Measurements from ENCODE around the gene KIF6.

The KIF6 gene

GRCh38 chr6:39281312-39281980 lies 443.8 kb downstream of the KIF6 start:
- no peak for DNase-seq (ENCODE audit: low spot score)

DNA sequence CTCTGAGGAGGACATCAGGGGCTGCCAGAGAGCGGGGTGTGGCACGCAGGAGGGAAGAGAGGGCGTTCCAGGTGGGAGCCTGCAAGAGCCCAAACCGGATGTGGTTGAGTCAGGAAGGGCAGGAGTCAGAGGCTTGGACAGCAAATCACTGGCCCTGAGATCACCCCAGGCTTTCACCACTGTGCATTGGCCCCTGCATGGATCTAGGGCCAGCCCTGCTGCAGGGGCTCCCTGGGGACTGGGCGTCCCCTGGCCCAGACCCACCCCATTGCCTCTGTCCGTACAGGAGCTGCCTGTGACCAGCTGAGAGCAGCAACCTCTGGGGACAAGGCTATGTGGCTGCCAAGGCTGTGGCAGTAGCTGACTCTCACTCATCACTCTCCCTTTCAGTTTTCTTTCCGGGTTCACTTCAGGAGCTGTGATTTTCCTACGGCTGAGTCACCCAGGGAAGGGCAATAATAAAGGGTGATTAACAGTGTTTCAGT lies 444.9 kb downstream of the KIF6 start:
- DNase-seq (ENCODE audit: low spot score): no peak

Data from NAMALWA (cell line).